HG03159 (cell line): Measurements from ENCODE around the gene APC2.

Experiments used
- ATAC-seq: cut with Tn5 transposase; IDR thresholded peaks from one replicate; pipeline ENCODE4 v1.9.1; 2021; ENCODE audit warnings: mild to moderate bottlenecking, moderate library complexity; ENCODE audit not compliant: unreplicated experiment

APC2 gene

DNA sequence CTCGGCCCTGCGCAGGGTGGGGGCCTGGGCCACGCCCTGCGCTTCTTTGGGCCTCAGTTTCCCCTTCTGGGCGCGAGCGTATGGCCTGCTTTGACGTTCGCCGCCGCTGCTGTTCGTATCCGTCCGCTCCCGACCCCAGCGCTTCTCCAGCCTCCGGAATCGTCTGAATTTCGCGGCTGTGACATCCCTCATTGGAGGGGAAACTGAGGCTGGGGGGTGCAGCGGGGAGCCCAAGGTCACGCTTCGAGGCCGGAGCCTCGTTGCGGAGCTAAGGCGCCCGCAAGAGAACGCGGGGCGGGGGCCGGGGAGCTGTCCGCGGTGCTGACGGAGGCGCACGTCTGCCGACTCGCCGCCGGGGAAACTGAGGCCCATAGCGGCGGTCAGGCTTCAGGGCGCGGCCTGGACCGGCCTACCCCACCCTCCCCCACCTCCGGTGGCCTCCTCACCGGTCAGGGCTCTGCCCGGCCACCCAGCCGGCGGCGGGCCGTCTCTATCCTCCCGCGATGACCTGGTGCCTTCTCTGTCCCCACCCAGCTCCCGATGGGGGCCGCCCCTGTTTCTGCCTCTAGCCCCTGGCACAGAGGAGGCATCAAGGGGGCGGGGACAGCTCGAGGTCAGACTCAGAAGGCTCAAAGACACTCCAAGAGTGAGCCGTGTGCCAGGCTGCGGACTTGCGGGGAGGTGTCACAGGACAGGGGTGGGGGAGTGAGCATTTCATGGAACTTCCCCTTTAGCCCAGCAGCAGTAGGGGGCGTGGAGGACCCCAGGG, 3.0 kb upstream of the APC2 start:
- ATAC-seq, result no peak

DNA sequence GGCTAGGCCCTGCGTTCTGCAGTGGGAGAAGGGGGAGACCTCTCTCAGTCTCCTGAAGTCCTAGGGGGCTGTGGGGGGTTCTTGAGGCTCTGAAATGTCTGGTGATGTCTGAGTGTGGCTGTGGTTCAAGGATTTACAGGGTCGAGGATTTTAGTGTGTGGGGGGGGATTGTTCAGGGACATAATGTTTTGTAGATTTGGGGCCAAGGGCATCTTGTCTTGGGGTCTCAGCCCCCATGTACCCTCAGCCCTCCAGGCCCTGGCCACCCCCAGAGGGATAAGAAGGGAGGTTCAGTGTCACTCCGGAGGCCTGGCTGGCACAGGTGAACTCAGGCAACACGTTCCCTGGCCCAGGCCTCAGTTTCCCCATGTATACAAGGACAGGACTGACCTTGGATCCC, 2.4 kb upstream of the APC2 start:
- no peak for ATAC-seq

DNA sequence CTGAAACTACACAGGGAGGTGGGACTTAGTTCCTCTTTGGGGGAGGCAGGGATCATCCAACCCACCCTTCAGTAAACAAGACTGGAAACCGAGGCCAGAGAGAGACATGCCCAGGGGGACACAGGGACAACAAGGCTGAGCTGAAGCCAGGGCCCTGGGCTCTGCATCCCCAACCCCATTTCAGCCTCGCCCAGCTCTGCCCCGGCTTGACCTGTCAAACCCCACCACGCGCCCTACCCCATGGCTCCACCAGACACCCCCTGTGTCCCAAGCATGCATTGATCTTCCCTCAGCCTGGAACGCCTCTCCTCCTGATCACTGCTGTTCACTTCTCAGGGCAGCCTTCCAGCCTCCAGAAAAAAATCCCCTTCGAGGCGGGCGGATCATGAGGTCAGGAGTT, 2.0 kb upstream of the APC2 start:
- ATAC-seq, result no peak

DNA sequence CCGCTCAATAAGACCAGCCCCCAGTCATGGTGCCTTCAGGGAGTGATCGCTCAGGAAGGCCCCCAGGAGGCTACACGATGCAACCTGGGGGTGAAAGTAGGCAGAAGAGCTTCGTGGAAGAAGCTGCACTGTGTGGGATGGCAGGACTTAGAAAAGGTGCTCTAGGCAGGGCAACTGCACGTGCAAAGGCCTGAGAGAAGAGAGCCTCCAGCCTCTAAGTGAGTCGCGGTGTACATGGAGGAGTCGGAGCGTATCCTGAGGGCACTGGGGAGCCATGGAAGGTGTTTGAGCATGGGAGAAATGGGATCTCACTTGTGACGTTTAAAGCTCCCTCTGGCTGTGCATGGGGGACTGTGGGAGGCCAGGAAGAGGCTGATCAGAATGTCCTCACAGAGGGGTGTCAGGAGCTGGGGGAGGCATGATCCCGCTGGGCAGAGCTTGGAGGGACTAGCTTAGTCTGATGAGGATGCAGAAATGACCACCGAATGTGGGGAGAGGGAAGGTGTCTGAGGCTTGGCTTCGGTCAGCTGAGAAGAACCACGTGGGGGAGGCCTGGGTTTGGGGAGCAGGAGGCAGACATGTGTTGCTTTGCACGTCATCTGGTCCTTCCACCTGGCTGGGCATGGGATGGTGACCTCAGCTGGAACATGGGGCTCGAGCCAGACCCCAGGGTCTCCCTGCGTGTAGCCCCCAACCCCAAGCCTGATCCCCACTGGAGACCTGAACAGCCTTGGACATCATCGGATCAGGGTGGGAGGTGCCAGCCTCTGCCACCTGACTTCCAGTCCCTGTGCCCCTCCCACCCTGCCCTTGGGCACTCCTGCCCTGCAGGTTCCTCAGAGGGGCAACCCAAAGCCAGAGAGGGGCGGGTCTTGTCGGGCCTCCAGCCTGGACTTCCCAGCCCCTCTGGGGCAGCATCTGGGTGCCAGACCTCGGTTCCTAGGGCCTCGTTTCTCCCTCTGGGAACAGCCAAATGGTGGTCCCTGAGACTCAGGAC, 1.1 kb downstream of the APC2 start:
- ATAC-seq, result no peak

DNA sequence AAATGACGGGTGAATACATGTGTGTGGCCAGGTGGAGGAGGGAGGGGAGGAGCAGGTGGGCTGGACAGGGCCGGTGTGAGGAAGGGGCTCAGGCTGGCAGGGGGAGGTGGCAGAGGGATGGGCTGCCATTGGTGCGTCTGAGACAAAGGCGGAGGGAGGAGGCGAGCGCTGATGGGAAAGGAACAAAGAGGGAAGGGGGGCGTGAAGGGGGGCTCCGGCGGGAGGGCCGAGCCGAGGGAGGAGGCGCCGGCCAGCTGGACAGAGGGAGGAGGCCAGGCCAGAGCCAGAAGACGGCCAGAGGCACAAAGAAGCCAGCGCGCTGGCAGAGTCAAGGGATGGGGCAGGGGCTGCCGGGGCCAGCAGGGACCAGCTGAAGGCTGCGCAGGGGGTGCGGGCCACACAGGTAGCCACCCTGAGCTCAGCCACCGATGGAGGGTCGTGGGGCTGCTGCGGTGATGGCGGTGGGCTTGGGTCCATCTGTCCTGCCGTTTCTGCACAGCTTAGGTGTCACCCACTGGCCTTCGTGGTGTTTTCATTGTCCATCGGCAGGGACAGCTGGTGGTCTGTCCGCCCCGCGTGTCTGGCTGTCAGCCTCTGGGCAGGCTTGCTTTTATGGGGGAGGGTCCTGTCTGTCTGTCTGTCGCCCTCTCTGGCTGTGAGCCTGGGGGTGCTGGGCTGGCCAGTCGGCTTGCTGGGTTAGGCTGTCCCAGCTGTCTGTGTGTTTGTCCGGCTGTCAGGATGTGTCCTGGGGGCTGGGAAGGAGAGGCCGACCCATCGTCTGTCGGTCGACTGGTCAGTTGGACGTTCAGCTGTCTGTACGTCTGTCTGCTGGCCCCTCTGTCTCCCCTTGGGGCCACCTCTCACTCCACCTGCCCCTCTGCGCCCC, 2.2 kb downstream of the APC2 start:
- no peak for ATAC-seq

DNA sequence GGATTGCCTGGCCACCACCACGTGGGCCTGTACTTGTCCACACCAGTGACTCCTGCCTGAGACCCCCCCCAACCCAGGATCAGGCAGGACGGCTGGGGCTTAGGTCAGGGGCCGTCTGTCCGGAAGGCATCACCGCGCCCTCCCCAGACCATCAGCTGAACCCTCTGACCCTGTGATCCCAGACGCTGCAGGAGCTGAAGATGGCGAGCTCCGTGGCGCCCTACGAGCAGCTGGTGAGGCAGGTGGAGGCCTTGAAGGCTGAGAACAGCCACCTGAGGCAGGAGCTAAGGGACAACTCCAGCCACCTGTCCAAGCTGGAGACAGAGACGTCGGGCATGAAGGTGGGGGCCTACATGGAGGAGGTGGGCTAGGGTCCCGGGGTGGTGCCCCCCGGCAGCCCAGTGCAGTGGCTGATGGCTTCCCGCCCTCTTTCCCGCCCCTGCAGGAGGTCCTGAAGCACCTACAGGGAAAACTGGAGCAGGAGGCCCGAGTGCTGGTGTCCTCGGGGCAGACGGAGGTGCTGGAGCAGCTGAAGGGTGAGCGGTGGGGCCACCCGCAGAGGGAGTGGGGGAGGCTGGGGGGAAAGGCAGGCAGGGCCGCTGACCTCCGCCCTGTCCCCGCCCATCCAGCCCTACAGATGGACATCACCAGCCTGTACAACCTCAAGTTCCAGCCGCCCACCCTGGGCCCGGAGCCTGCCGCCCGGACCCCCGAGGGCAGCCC, 3.0 kb downstream of the APC2 start:
- no peak for ATAC-seq

DNA sequence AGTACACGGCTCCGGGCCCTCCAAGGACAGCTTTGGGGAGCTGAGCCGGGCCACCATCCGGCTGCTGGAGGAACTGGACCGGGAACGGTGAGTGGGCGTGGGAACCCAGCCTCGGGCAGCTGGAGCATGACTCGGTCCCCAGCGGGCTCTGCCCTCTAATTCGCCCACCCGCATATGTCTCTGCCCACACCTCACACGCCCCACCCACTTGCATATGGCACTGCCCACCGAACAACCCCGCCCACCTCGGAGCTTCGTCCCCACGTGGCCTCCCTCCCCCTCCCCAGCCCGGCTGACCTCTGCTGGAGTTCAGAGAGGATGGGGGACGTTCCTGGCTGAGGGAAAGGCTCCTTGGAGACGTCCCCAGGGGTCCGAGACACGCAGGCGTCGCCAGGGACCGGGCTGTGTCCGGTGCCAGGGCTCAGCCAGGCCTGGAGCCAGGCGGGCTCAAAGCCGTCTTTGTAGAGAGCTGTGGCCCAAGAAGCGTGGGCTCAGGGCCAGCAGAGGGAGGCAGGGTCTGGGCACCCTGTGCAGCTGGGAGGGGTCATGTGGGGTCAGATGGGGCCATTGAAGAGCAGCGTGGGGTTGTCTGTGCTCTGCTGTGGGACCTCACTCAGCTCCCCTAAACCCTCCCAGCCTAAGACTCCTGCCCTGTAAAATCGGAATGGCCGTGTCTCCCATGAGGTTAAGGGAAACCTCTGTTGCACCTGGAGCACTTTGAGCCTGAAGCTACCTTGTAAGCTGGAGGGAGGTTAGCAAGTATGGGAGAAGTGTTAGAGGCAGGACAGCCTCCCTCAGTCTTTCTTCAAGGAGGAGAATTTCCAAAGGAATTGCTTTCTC, 3.8 kb downstream of the APC2 start:
- no peak for ATAC-seq

DNA sequence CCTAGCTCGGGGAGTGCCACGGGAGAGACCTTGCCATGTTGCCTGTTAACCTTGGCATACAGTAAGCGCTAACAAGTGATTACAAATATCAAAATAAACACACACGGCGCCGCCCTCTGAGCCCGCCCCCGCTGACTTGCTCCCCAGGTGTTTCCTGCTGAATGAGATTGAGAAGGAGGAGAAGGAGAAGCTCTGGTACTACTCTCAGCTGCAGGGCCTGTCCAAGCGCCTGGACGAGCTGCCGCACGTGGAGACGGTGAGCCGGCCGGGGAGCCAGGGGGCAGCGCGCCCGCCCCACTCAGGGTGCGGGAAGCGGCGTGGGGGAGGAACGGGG, 5.0 kb downstream of the APC2 start:
- ATAC-seq, result no peak

DNA sequence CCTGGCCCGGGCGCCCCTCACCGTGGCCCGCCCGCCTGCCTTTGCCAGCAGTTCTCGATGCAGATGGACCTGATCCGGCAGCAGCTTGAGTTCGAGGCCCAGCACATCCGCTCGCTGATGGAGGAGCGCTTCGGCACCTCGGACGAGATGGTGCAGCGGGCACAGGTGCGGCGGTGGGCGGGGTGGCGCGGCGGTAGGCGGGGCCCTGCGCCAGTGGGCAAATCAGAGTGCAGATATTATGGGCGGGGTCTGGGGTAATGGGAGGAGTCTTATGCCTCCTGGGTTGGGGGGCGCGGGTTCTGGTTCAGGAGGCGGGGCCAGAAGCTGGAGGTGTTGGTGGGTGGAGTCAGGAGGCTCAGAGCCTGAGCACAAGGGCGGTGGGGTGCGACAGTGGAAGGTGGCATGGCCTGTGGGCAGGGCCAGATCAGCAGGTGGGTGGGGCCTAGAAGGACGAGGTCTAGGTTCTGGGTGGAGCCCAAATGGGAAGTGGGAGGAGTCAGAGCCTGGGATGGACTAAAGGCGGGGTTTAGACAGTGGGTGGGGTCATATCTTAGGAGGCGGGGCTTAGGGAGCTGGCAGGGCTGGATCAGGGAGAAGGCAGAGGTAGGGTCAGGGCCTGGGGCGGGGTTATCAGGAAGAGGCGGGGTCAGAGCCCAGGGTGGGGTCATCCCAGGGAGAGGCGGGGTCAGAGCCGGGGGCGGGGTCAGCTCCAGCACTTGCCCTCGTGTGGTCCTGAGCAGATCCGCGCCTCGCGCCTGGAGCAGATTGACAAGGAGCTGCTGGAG, 5.6 kb downstream of the APC2 start:
- ATAC-seq, result no peak

DNA sequence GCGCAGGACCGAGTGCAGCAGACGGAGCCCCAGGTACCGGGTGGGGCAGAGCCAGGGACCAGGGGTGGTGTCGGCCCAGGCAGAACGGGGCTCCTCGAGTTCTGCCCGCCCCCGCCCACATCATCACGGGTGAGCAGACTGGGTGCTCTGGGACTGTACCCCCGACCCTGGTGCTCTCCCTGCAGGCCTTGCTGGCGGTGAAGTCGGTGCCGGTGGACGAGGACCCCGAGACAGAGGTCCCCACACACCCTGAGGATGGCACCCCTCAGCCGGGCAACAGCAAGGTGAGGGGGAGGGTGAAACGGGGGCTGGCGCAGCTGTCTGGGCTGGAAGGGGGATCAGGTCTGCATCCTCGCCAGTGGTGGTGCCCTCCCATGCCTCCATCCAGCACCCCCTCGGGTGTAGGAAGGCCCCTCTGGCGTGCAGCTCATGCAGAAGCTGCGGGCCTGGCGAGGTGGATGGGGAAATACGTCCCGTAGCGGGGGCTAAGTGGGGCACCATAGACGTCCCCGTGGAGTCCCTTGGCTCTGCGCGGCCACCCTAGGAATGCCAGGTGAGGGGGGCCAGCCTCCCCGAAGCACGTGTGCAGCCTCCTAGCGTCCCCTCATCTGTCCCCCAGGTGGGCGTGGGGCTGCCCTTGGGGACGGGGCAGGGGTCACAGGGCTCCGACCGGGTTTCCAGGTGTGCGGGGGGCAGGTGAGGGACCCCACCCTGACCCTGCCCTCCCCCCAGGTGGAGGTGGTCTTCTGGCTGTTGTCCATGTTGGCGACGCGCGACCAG, 6.4 kb downstream of the APC2 start:
- no peak for ATAC-seq

DNA sequence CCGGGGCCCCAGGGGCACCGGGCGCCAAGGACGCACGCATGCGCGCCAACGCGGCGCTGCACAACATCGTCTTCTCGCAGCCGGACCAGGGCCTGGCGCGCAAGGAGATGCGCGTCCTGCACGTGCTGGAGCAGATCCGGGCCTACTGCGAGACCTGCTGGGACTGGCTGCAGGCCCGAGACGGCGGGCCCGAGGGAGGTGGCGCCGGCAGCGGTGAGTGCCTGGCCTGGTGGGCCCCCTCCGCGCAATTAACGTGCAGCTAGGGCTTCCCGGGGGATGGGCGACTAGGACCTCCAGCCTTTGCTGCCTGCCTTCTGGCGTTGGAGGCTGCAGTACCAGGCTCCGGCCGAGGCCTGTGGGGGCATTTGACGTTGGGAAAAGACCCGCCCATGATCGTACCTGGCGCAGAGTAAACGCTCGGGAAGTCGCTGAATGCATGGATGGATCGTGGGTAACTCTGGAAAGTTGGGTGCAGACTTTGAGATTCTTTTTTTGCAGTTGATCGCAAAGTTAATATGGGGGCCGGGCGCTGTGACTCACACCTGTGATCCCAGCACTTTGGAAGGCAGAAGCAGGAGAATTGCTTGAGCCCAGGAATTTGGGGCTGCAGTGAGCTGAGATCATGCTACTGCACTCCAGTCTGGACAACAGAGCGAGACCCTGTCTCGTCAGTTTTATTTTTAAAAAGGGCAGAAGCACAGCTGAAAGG, 7.3 kb downstream of the APC2 start:
- ATAC-seq, result no peak

DNA sequence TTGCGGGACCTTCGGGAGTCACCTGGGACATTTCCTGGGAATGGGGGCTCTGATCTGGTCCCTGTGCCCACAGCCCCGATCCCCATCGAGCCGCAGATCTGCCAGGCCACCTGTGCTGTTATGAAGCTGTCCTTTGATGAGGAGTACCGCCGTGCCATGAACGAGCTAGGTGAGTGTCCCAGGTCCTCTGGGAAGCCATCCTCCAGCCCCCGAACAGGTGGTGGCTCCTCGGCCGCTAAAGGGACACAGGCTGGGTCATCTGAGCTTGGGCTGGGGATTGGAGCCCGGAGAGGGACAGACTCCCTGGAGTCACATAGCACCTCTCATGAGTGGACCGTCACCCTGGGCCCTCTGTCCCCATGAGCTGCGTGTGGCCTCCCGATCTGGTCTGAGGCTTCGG, 8.0 kb downstream of the APC2 start:
- ATAC-seq, result no peak

DNA sequence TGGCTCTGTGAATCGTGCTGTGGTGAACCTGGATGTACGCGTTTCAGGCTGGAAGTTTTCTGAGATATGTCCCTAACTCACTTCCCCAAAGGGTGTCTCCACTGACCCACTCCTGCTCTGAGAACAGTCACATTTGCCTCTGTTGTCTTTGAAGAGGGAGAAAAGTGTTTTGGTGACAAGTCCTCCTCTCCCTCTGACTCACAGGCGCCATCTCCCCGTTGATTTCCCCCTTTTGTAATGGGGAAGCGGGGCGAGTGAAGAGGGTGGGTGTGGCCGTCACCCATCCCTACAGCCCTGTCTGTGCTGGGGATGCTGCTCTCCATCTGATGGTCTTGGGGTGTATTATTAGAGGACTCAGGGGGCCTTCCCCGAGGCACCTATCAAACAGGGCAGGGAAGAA, 9.6 kb downstream of the APC2 start:
- ATAC-seq, result no peak

DNA sequence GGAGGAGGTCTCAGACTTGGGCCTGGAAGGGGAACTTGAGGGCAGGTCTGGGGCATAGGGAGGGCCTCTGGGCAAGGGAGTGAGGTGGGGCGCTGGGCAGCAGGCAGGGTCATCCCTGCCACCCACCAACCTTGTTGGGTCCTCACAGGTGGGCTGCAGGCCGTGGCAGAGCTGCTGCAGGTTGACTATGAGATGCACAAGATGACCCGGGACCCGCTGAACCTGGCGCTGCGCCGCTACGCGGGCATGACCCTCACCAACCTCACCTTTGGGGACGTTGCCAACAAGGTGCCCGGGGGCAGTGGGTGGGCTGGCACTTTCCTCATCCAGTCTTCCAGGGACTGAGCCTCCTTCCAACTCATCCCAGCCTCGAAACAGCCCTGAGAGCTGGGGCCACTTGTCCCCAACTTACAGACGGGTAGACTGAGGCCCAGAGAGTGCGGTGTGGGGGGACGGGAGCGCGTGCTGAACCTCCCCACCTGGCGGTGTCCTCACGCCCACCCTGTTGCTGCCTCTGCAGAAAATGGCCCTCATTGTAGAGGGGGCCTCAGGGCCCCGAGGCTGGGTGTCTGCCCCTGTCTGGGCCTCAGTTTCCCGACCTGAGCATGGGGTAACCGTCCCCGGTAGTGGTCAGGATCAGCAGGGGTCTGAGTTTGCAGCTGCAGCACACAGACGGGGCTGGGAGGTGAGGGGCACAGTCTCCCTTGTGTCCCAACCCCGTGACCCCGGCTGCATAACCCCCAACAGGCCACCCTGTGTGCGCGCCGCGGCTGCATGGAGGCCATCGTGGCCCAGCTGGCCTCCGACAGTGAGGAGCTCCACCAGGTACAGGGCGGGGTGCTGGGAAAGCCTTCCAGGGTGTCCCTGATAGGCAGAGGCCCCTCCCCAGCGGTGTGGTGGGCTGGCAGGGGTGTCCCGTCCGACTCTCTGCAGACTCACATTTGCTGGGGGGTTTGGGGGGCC, 10.4 kb downstream of the APC2 start:
- no peak for ATAC-seq

DNA sequence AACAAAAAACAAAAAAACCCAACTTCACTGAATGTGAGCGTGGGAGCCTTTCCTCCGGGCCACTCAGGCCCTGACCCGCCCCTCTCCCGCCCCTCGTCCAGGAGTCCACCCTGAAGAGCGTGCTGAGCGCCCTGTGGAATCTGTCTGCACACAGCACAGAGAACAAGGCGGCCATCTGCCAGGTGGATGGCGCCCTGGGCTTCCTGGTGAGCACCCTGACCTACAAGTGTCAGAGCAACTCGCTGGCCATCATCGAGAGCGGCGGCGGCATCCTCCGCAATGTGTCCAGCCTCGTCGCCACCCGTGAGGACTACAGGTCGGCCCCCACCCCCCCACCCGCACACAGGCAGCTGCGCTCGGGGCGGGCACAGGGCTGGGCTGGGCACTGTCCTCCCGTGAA, 11.9 kb downstream of the APC2 start:
- ATAC-seq, result no peak
